GM12878 (cell line): Measurements from ENCODE around the gene FBXL17. TPM values are rescaled to one million over a fixed set of nuclear protein-coding genes. Genes with fewer than 3 reads are reported as not detected.

Source experiments
- ATAC-seq: fragments of 200-7000 bp; cut with Tn5 transposase; 3 replicates; pipeline ENCODE4 v1.9.1; 2020; ENCODE audit warnings: mild to moderate bottlenecking, moderate library complexity
- BruUV-seq: library from RNA; stranded (reverse); fragments of 400-500 nt; replicated peaks from 2 replicates; lab custom pipeline; 2021; lab: Mats Ljungman, UMichigan
- CTCF ChIA-PET: fragments of 300-600 bp; sonication (Branson Sonifier 250); formaldehyde crosslinking; extraction: SDS; loops from one replicate; lab custom pipeline; 2021; ENCODE audit warnings: inconsistent platforms; lab: Yijun Ruan, JAX
- POLR2A ChIA-PET: fragments of 350-600 bp; formaldehyde crosslinking; extraction: SDS; loops from one replicate; lab custom pipeline; 2021; ENCODE audit warnings: inconsistent platforms; lab: Charles Lee
- RAD21 ChIA-PET: fragments of 300-600 bp; sonication (Branson Sonifier 250); formaldehyde crosslinking; loops from one replicate; lab custom pipeline; 2023; ENCODE audit warnings: antibody characterized with exemption; ENCODE audit not compliant: unreplicated experiment; lab: Charles Lee
- SMC1A ChIA-PET: fragments of 300-600 bp; sonication (Branson Sonifier 250); formaldehyde crosslinking; loops from one replicate; lab custom pipeline; 2023; ENCODE audit not compliant: unreplicated experiment, uncharacterized antibody; lab: Charles Lee
- DNase-seq: peaks from one replicate; pipeline ENCODE4 v3.0.0-alpha.2; 2011; ENCODE audit warnings: low read depth, low spot score
- FAIRE-seq: peaks from 3 replicates; lab custom pipeline; 2011; peaks lifted over from hg19 to GRCh38; lab: Jason Lieb, UNC
- H2AFZ ChIP-seq: 2 replicates; pipeline ENCODE4 v1.6.0; 2011; ENCODE audit warnings: low read depth, low read length, control low read depth; ENCODE audit not compliant: control insufficient read depth
- H3K27ac ChIP-seq: 2 replicates; pipeline ENCODE4 v1.5.1; 2011; ENCODE audit warnings: control low read depth; ENCODE audit not compliant: control insufficient read depth, insufficient read depth
- H3K27me3 ChIP-seq, 2 experiments: replicated peaks in 1 of 2; 2 replicates each; pipeline versions ENCODE4 v1.6.0 to v1.6.1; 2011; ENCODE audit warnings: low read length in 1 of 2; ENCODE audit not compliant: control insufficient read depth in 2 of 2, insufficient read depth in 2 of 2
- H3K36me3 ChIP-seq, 2 experiments: 2 replicates each; pipeline ENCODE4 v1.5.1; 2011; ENCODE audit warnings: low read length in 1 of 2; ENCODE audit not compliant: control insufficient read depth in 2 of 2, insufficient read depth in 2 of 2
- H3K4me1 ChIP-seq: 2 replicates; pipeline ENCODE4 v1.6.1; 2011; ENCODE audit warnings: mild to moderate bottlenecking, low read length, moderate library complexity, mixed read lengths; ENCODE audit not compliant: control insufficient read depth, insufficient read depth
- H3K4me2 ChIP-seq: 2 replicates; pipeline ENCODE4 v1.6.0; 2011; ENCODE audit warnings: control low read depth; ENCODE audit not compliant: control insufficient read depth, insufficient read depth
- H3K4me3 ChIP-seq: fragments of 200-600 bp; sonication (generic); 2 replicates; pipeline ENCODE4 v1.5.1; 2016
- H3K79me2 ChIP-seq: 2 replicates; pipeline ENCODE4 v1.6.0; 2011; ENCODE audit warnings: low read length; ENCODE audit not compliant: control insufficient read depth, insufficient read depth
- H3K9ac ChIP-seq: 2 replicates; pipeline ENCODE4 v1.8.0; 2011; ENCODE audit warnings: low read length, control low read depth, mixed read lengths; ENCODE audit not compliant: control insufficient read depth, insufficient read depth
- H3K9me3 ChIP-seq: replicated peaks from 3 replicates; pipeline ENCODE4 v1.5.1; 2011; ENCODE audit warnings: mild to moderate bottlenecking, low read length; ENCODE audit not compliant: control insufficient read depth, insufficient read depth
- H4K20me1 ChIP-seq: 2 replicates; pipeline ENCODE4 v1.6.0; 2011; ENCODE audit not compliant: control insufficient read depth, insufficient read depth
- EED ChIP-seq: sonication (generic); IDR thresholded peaks from 2 replicates; pipeline ENCODE4 v1.6.1; 2016; ENCODE audit warnings: antibody characterized with exemption, low read depth
- FOXK2 ChIP-seq: fragments of 450-650 bp; IDR thresholded peaks from 2 replicates; pipeline ENCODE4 v1.6.1; 2017; ENCODE audit warnings: mild to moderate bottlenecking, moderate library complexity
- HDAC2 ChIP-seq: fragments of 200-600 bp; sonication (generic); IDR thresholded peaks from 2 replicates; pipeline ENCODE4 v1.6.1; 2017
- IRF4 ChIP-seq: IDR thresholded peaks from 2 replicates; pipeline ENCODE4 v1.6.1; 2011; ENCODE audit warnings: low read depth, low read length
- JUNB ChIP-seq: IDR thresholded peaks from 2 replicates; pipeline ENCODE4 v1.6.1; 2016; ENCODE audit warnings: antibody characterized with exemption, mild to moderate bottlenecking
- NFYB ChIP-seq: IDR thresholded peaks from 2 replicates; pipeline ENCODE4 v1.6.1; 2011; ENCODE audit warnings: low read depth, mild to moderate bottlenecking, low read length, improper control_type of control experiment, moderate library complexity; ENCODE audit not compliant: insufficient read depth
- NR2C1 ChIP-seq: fragments of 450-650 bp; IDR thresholded peaks from 2 replicates; pipeline ENCODE4 v1.6.1; 2017; ENCODE audit warnings: antibody characterized with exemption, mild to moderate bottlenecking, moderate library complexity
- SMARCA5 ChIP-seq: fragments of 450-650 bp; IDR thresholded peaks from 2 replicates; pipeline ENCODE4 v1.6.1; 2017; ENCODE audit warnings: mild to moderate bottlenecking
- SP1 ChIP-seq: IDR thresholded peaks from one replicate; pipeline ENCODE4 v1.6.1; 2011; ENCODE audit warnings: low read depth, low read length
- SUZ12 ChIP-seq: fragments of 200-600 bp; sonication (generic); IDR thresholded peaks from one replicate; pipeline ENCODE4 v1.6.1; 2018; ENCODE audit warnings: antibody characterized with exemption, mild to moderate bottlenecking; ENCODE audit not compliant: unreplicated experiment
- TCF3 ChIP-seq: IDR thresholded peaks from 2 replicates; pipeline ENCODE4 v1.6.1; 2012; ENCODE audit warnings: low read depth, mild to moderate bottlenecking, low read length, borderline replicate concordance; ENCODE audit not compliant: insufficient read depth
- ZBTB11 ChIP-seq: fragments of 450-650 bp; formaldehyde crosslinking; IDR thresholded peaks from 2 replicates; pipeline ENCODE4 v1.5.0; 2022; ENCODE audit warnings: mild to moderate bottlenecking, missing genetic modification characterization
- ZNF217 ChIP-seq: fragments of 450-650 bp; IDR thresholded peaks from 2 replicates; pipeline ENCODE4 v1.6.1; 2017; ENCODE audit warnings: antibody characterized with exemption, mild to moderate bottlenecking
- ZNF274 ChIP-seq: IDR thresholded peaks from one replicate; pipeline ENCODE4 v1.8.0; 2011; ENCODE audit not compliant: insufficient read length, insufficient read depth
- ZNF592 ChIP-seq: fragments of 450-650 bp; IDR thresholded peaks from 2 replicates; pipeline ENCODE4 v1.6.1; 2017; ENCODE audit warnings: mild to moderate bottlenecking, moderate library complexity
- ZSCAN29 ChIP-seq: fragments of 450-650 bp; IDR thresholded peaks from 2 replicates; pipeline ENCODE4 v1.6.1; 2017; ENCODE audit warnings: mild to moderate bottlenecking, moderate library complexity
- in situ Hi-C: fragments of 300-500 bp; cut with MboI; formaldehyde crosslinking; loops from 9 replicates; pipeline ENCODE4 v1.14.3; 2018; ENCODE audit warnings: mixed read lengths
- intact Hi-C: fragments of 100-400 bp; cut with micrococcal nuclease; formaldehyde crosslinking; loops from one replicate; pipeline ENCODE4 v1.14.2; 2022; ENCODE audit not compliant: unreplicated experiment
- polyA plus RNA-seq, 11 experiments: library from polyadenylated mRNA; depleted of rRNA in 4 of 11; unstranded in 6 of 11; stranded (reverse) in 5 of 11; fragments of >200 nt; fragmentation: Nextera tagmentation in 4 of 11; fragmentation: Illumina TruSeq in 1 of 11; extraction: Ambion mirVana in 4 of 11; extraction: Trizol in 1 of 11; gene quantifications; 1 replicate in 1 of 11; 2 replicates in 10 of 11; pipeline versions ENCODE4 v1.2.1 to v1.2.3, GENCODE V29; 2011 to 2016; ENCODE audit warnings: inconsistent platforms in 2 of 11, missing spikeins in 2 of 11, low read depth in 1 of 11
- total RNA-seq, 4 experiments: library from RNA; depleted of rRNA in 3 of 4; stranded (reverse); fragments of >200 nt in 3 of 4; fragmentation: Illumina TruSeq in 1 of 4; extraction: Trizol in 1 of 4; gene quantifications; 2 replicates each; pipeline versions ENCODE4 v1.2.1 to v1.2.3, GENCODE V29; 2013 to 2021

Gene FBXL17
- total and polyA plus RNA-seq, 10 of the 15 experiments (the other 5 are each of a cell fraction or from before 2014, with no cell fraction given): 0.88 to 9.0 (median 4.4) TPM

- ChIA-PET RAD21 (no interaction called here), SMC1A (no interaction called here), POLR2A (no interaction called here), CTCF (no interaction called here)
- ATAC-seq (no peak), DNase-seq (no peak), FAIRE-seq (no peak)
- Histone ChIP-seq H3K79me2 (no peaks in the 10 kb centered on the region), H3K9ac (no peak overlapping the region), H4K20me1 (no peaks in the 10 kb centered on the region), H3K9me3 (no peaks in the 10 kb centered on the region; the same call in 1 of the 3 replicates), H3K4me2 (no peak overlapping the region), H3K27me3 (no peaks in the 10 kb centered on the region), H3K4me3 (no peak overlapping the region), H3K36me3 (no peaks in the 10 kb centered on the region), H2AFZ (no peak overlapping the region), H3K27ac (no peak overlapping the region), H3K4me1 (no peaks in the 10 kb centered on the region)
- no TSS peak for BruUV-seq
- in situ Hi-C loops: no loop called here
- no peak for TF ChIP-seq ZSCAN29
- no peak for TF ChIP-seq SUZ12
- TF ChIP-seq ZNF217: no peak
- no peak for TF ChIP-seq FOXK2
- no peak for TF ChIP-seq EED
- no peak for TF ChIP-seq NFYB
- TF ChIP-seq JUNB: no peak
- TF ChIP-seq NR2C1: no peak
- TF ChIP-seq TCF3: no peak
- TF ChIP-seq ZNF274: no peak
- TF ChIP-seq ZNF592: no peak
- no peak for TF ChIP-seq SMARCA5
- TF ChIP-seq ZBTB11 (CRISPR knock-in tag): no peak
- TF ChIP-seq HDAC2: no peak
- no peak for TF ChIP-seq SP1
- TF ChIP-seq IRF4: no peak
- intact Hi-C loops: no loop called here
These were observed 167.0 kb downstream of the FBXL17 start for GRCh38 chr5:108214857-108215256.
